Stimulated activated naive B cell treated with anti-CD40 and anti-IgM and Interleukin-4, amounts not matched to agents 10 μg/mL and 1 μg/mL and 100 μg/mL, for 72 hours (primary cell): ENCODE results near the gene DMBX1.

Source experiments
- ATAC-seq, 2 donors: fragments of 150-1000 bp; cut with Tn5 transposase; replicated peaks; 2 replicates each; pipeline ENCODE4 v1.10.0; 2021; ENCODE audit warnings: moderate library complexity in 1 of 2
- DNase-seq: peaks from one replicate; pipeline ENCODE4 v3.0.0; 2021
- H3K27ac Mint-ChIP-seq: one replicate; pipeline ENCODE4 v1.8.0; 2022; ENCODE audit warnings: mild to moderate bottlenecking, mixed read lengths
- H3K27me3 Mint-ChIP-seq, 2 donors: one replicate each; pipeline ENCODE4 v1.8.0; 2022; ENCODE audit warnings: mixed read lengths in 2 of 2
- H3K36me3 Mint-ChIP-seq, 2 donors: one replicate each; pipeline ENCODE4 v1.8.0; 2022; ENCODE audit warnings: mixed read lengths in 2 of 2, mild to moderate bottlenecking in 1 of 2
- H3K4me1 Mint-ChIP-seq, 2 donors: one replicate each; pipeline ENCODE4 v1.8.0; 2022; ENCODE audit warnings: mixed read lengths in 2 of 2, mild to moderate bottlenecking in 1 of 2
- H3K4me3 Mint-ChIP-seq, 2 donors: one replicate each; pipeline ENCODE4 v1.8.0; 2022; ENCODE audit warnings: mild to moderate bottlenecking in 2 of 2, mixed read lengths in 2 of 2, moderate library complexity in 1 of 2
- H3K9me3 Mint-ChIP-seq, 2 donors: one replicate each; pipeline ENCODE4 v1.8.0; 2022; ENCODE audit warnings: mixed read lengths in 2 of 2, mild to moderate bottlenecking in 1 of 2

The DMBX1 gene

GRCh38 chr1:46525253-46525983, 35.8 kb downstream of the DMBX1 start:
- peaks cover 0 to 4% of the 10 kb centered on the region in 2 donors for H3K4me1 Mint-ChIP-seq
- no peak overlapping the region for H3K4me3 Mint-ChIP-seq
- H3K27me3 Mint-ChIP-seq: peaks cover 54 to 66% of the 10 kb centered on the region in 2 donors
- no peak overlapping the region for H3K27ac Mint-ChIP-seq
- no peak for ATAC-seq
- no peaks in the 10 kb centered on the region for H3K36me3 Mint-ChIP-seq
- DNase-seq: no peak
- H3K9me3 Mint-ChIP-seq: no peaks in the 10 kb centered on the region

GRCh38 chr1:46526013-46526690, 36.5 kb downstream of the DMBX1 start:
- Mint-ChIP-seq H3K36me3 (no peaks in the 10 kb centered on the region), H3K4me3 (no peak overlapping the region), H3K27me3 (peaks cover 58 to 73% of the 10 kb centered on the region in 2 donors), H3K9me3 (no peaks in the 10 kb centered on the region), H3K27ac (no peak overlapping the region), H3K4me1 (peaks cover 0 to 4% of the 10 kb centered on the region in 2 donors)
- ATAC-seq (no peak), DNase-seq (no peak)

GRCh38 chr1:46526691-46527291, 37.2 kb downstream of the DMBX1 start:
- no peak for ATAC-seq
- peaks cover 0 to 4% of the 10 kb centered on the region in 2 donors for H3K4me1 Mint-ChIP-seq
- H3K27ac Mint-ChIP-seq: no peak overlapping the region
- no peak for DNase-seq
- H3K9me3 Mint-ChIP-seq: no peaks in the 10 kb centered on the region
- peaks cover 63 to 80% of the 10 kb centered on the region in 2 donors for H3K27me3 Mint-ChIP-seq
- H3K4me3 Mint-ChIP-seq: no peak overlapping the region
- no peaks in the 10 kb centered on the region for H3K36me3 Mint-ChIP-seq

- peaks cover 0 to under 1% of the 10 kb centered on the region in 2 donors for H3K4me1 Mint-ChIP-seq
- ATAC-seq (peak; percentile 78 to 79), DNase-seq (peak; percentile 49)
- no peak overlapping the region for H3K27ac Mint-ChIP-seq
- no peaks in the 10 kb centered on the region for H3K9me3 Mint-ChIP-seq
- H3K27me3 Mint-ChIP-seq: peaks cover 68 to 79% of the 10 kb centered on the region in 2 donors
- no peaks in the 10 kb centered on the region for H3K36me3 Mint-ChIP-seq
- no peak overlapping the region for H3K4me3 Mint-ChIP-seq
These were observed 38.0 kb downstream of the DMBX1 start for GRCh38 chr1:46527474-46528296.

DNA sequence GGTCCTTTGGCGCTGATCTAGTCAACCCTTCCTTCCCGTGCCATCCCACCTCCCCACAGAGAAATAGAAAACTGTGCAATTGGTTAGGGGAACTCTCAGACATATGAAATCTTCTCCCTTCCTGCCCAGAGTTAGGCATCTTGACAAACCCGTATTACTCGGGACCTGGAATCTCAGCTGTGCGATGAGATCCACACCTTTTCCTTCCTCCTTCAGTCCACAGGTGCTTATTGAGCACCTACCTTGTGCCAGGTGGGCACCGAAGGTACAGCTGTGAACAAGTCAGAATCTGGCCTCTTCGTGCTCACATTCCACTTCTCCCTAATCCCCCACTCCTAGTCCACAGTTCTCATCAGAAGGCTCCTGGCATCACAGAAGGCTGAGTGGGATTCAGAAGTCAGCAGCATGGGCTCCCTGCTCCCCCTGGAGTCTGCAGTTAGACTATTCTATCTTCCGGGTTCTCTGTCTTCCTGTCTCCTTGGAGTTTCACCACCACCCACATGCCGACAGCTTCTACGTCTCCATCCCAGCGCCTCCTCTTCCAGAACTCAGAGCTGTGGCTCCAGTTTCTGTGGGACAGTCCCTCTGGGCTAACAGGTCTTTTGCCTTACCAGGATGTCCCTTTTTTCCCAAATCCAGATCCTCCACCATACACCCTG, 38.8 kb downstream of the DMBX1 start:
- DNase-seq: no peak
- Mint-ChIP-seq H3K4me1 (no peaks in the 10 kb centered on the region), H3K9me3 (no peaks in the 10 kb centered on the region), H3K36me3 (no peaks in the 10 kb centered on the region), H3K27ac (no peak overlapping the region), H3K4me3 (no peak overlapping the region), H3K27me3 (peaks cover 68 to 76% of the 10 kb centered on the region in 2 donors)
- no peak for ATAC-seq

DNA sequence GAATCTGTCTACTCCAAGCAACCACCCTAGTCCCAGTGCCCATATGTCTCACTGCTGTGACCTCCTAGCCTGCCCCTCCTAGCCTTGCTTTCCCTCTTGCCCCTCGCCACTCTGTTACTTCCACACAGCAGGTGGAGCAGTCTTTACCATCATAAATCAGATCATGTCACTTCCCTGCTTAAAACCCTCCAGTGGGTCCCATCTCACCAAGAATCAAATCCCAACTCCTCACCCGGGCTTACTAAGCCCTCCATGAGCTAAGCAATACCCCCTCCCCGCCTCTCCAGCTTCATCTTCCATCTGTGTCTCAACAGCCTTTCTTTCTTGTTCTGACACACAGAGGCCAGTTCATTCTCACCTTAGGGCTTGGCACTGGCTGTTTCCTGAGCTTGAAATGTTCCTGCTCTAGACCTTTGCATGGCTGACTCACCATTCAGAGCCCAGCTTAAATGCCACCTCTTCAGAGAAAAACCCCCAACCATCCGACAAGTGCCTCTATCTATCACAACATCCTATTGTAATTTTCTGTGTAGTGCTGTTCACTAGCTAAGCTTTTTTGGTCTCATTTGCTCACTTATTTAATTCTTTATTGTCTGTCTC, 39.5 kb downstream of the DMBX1 start:
- ATAC-seq: no peak
- no peaks in the 10 kb centered on the region for H3K36me3 Mint-ChIP-seq
- no peak for DNase-seq
- no peak overlapping the region for H3K4me3 Mint-ChIP-seq
- no peak overlapping the region for H3K27ac Mint-ChIP-seq
- peaks cover 1 to 5% of the 10 kb centered on the region in 2 donors for H3K4me1 Mint-ChIP-seq
- no peaks in the 10 kb centered on the region for H3K9me3 Mint-ChIP-seq
- peaks cover 71 to 76% of the 10 kb centered on the region in 2 donors for H3K27me3 Mint-ChIP-seq

- no peak overlapping the region for H3K27ac Mint-ChIP-seq
- H3K9me3 Mint-ChIP-seq: no peaks in the 10 kb centered on the region
- no peak overlapping the region for H3K4me3 Mint-ChIP-seq
- no peak for ATAC-seq
- H3K27me3 Mint-ChIP-seq: peaks cover 69 to 76% of the 10 kb centered on the region in 2 donors
- no peaks in the 10 kb centered on the region for H3K36me3 Mint-ChIP-seq
- H3K4me1 Mint-ChIP-seq: peaks cover 3 to 5% of the 10 kb centered on the region in 2 donors
- DNase-seq: no peak
These were observed 40.7 kb downstream of the DMBX1 start for GRCh38 chr1:46530311-46530710.

DNA sequence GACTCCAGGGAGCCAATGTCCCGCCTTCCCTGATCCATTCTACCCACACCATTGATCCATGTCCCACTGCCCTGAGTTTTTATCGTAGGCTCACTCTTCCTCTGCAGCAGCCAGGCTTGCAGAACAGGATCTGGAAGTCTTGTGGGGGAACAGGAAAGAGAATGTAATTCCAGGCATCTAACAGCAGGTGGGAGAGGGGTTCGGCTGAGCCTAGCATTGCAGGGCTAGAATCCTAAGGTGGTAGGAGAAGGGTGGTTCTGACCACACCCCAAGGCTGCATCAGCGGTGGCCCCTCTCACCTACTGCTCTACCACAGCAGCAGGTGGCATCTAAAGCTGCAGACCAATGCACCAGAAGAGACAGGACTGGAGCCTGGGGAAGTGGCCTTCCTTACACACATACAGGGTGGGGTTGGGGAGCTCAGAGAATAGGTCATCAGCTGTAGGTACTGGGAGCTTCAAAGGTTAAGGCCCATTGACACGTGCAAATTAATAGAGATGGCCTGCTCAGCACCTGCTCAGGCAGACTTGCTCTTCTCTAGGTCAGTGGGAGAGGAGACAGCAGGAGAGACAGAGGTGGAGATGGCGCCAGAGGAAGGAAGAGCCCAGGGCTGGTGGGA, 41.3 kb downstream of the DMBX1 start:
- DNase-seq (no peak), ATAC-seq (no peak)
- no peak overlapping the region for H3K27ac Mint-ChIP-seq
- H3K4me3 Mint-ChIP-seq: no peak overlapping the region
- peaks cover 3 to 5% of the 10 kb centered on the region in 2 donors for H3K4me1 Mint-ChIP-seq
- peaks cover 64 to 74% of the 10 kb centered on the region in 2 donors for H3K27me3 Mint-ChIP-seq
- no peaks in the 10 kb centered on the region for H3K36me3 Mint-ChIP-seq
- H3K9me3 Mint-ChIP-seq: no peaks in the 10 kb centered on the region

DNA sequence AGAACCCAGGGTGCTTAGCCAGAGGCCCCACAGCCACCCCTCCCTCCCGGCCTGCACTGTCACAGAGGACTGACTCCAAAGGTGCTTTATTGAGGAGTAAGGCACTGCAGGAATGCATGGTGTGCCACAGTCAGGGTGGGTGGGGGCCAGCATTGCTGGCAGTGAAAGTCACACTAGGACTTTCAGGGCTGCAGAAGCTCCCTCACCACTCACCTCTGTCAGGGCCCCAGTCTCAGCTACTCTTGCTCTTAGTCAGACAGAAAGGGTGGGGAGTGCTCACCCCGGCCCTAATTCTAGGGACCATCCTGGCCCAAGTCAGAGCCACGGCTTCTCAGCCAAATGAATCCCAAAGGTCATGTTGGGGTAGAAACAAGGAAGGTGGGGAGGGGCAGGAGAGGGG, 42.5 kb downstream of the DMBX1 start:
- H3K9me3 Mint-ChIP-seq: peaks cover 5 to 8% of the 10 kb centered on the region in 2 donors
- no peak for DNase-seq
- H3K36me3 Mint-ChIP-seq: no peaks in the 10 kb centered on the region
- peaks cover 3 to 5% of the 10 kb centered on the region in 2 donors for H3K4me1 Mint-ChIP-seq
- H3K4me3 Mint-ChIP-seq: peak overlapping the region in 1 of 2 donors; percentile 13
- ATAC-seq: no peak
- H3K27me3 Mint-ChIP-seq: peaks cover 66 to 74% of the 10 kb centered on the region in 2 donors
- no peak overlapping the region for H3K27ac Mint-ChIP-seq

GRCh38 chr1:46532498-46533178, 43.0 kb downstream of the DMBX1 start:
- H3K27ac Mint-ChIP-seq: no peak overlapping the region
- H3K4me3 Mint-ChIP-seq: peak overlapping the region in 1 of 2 donors; percentile 14
- H3K9me3 Mint-ChIP-seq: peaks cover 7 to 8% of the 10 kb centered on the region in 2 donors
- H3K27me3 Mint-ChIP-seq: peaks cover 65 to 74% of the 10 kb centered on the region in 2 donors
- DNase-seq (peak; percentile 35), ATAC-seq (peak; percentile 81 to 83)
- peaks cover 3 to 5% of the 10 kb centered on the region in 2 donors for H3K4me1 Mint-ChIP-seq
- H3K36me3 Mint-ChIP-seq: no peaks in the 10 kb centered on the region

GRCh38 chr1:46533179-46533864, 43.7 kb downstream of the DMBX1 start:
- H3K4me3 Mint-ChIP-seq: peak overlapping the region; percentile 69 to 77
- DNase-seq (peak; percentile 9), ATAC-seq (peak; percentile 60 to 64)
- peaks cover 7 to 8% of the 10 kb centered on the region in 2 donors for H3K9me3 Mint-ChIP-seq
- H3K36me3 Mint-ChIP-seq: no peaks in the 10 kb centered on the region
- H3K27ac Mint-ChIP-seq: no peak overlapping the region
- H3K27me3 Mint-ChIP-seq: peaks cover 60 to 73% of the 10 kb centered on the region in 2 donors
- peaks cover 3 to 5% of the 10 kb centered on the region in 2 donors for H3K4me1 Mint-ChIP-seq

GRCh38 chr1:46535063-46535462, 45.4 kb downstream of the DMBX1 start:
- ATAC-seq: peak; percentile 50 to 51
- Mint-ChIP-seq H3K9me3 (peaks cover 7 to 8% of the 10 kb centered on the region in 2 donors), H3K27me3 (peaks cover 53 to 70% of the 10 kb centered on the region in 2 donors), H3K36me3 (no peaks in the 10 kb centered on the region), H3K4me1 (peaks cover 3 to 5% of the 10 kb centered on the region in 2 donors), H3K4me3 (no peak overlapping the region), H3K27ac (no peak overlapping the region)
- no peak for DNase-seq
